WERI-Rb-1 (cell line): ENCODE data around the gene MYO18A.
A peak's percentile ranks its signal among the peaks of the same experiment; 100 is the strongest.

ENCODE experiments used
- DNase-seq: peaks from one replicate; pipeline ENCODE4 v3.0.0-alpha.2; 2020
- H3K27ac ChIP-seq: fragments of 250-450 bp; sonication (Bioruptor Pico); 2 replicates; pipeline ENCODE4 v1.5.1; 2020; ENCODE audit warnings: mild to moderate bottlenecking, moderate library complexity
- H3K27me3 ChIP-seq: fragments of 250-450 bp; sonication (Bioruptor Pico); 2 replicates; pipeline ENCODE4 v1.5.1; 2021; ENCODE audit warnings: mild to moderate bottlenecking, low read depth, moderate library complexity; ENCODE audit not compliant: insufficient read depth, severe bottlenecking
- H3K36me3 ChIP-seq: fragments of 250-450 bp; sonication (Bioruptor Pico); 2 replicates; pipeline ENCODE4 v1.5.1; 2020; ENCODE audit warnings: mild to moderate bottlenecking, moderate library complexity
- H3K4me3 ChIP-seq: 2 replicates; pipeline ENCODE4 v1.5.1; 2011; ENCODE audit warnings: low read depth, mild to moderate bottlenecking, control low read depth, low read length
- H3K9me3 ChIP-seq: fragments of 250-450 bp; sonication (Bioruptor Pico); 2 replicates; pipeline ENCODE4 v1.5.1; 2021; ENCODE audit warnings: mild to moderate bottlenecking, moderate library complexity; ENCODE audit not compliant: severe bottlenecking
- CTCF ChIP-seq: IDR thresholded peaks from 2 replicates; pipeline ENCODE4 v1.5.1; 2011; ENCODE audit warnings: low read depth, mild to moderate bottlenecking, control low read depth, inconsistent platforms, low read length

Gene MYO18A

GRCh38 chr17:29095439-29095838, 84.8 kb downstream of the MYO18A start:
- no peak for DNase-seq
- peaks cover 68% of the 10 kb centered on the region for H3K36me3 ChIP-seq

GRCh38 chr17:29094101-29094708, 86.0 kb downstream of the MYO18A start:
- no peak for TF ChIP-seq CTCF
- H3K27ac ChIP-seq: no peak overlapping the region
- no peaks in the 10 kb centered on the region for H3K9me3 ChIP-seq
- H3K27me3 ChIP-seq: no peaks in the 10 kb centered on the region
- peaks cover 78% of the 10 kb centered on the region for H3K36me3 ChIP-seq
- H3K4me3 ChIP-seq: no peak overlapping the region
- no peak for DNase-seq

More at GRCh38 chr17:29095439-29095838, 84.8 kb downstream of the MYO18A start:
- Histone ChIP-seq H3K4me3 (no peak overlapping the region), H3K27ac (no peak overlapping the region), H3K9me3 (no peaks in the 10 kb centered on the region), H3K27me3 (no peaks in the 10 kb centered on the region)
- no peak for TF ChIP-seq CTCF

GRCh38 chr17:29093090-29093871, 86.9 kb downstream of the MYO18A start:
- no peak for DNase-seq
- Histone ChIP-seq H3K27me3 (no peaks in the 10 kb centered on the region), H3K9me3 (no peaks in the 10 kb centered on the region), H3K36me3 (peaks cover 77% of the 10 kb centered on the region), H3K4me3 (no peak overlapping the region), H3K27ac (no peak overlapping the region)
- TF ChIP-seq CTCF: no peak

- peak; percentile 52 for DNase-seq
- Histone ChIP-seq H3K27ac (peak overlapping the region; percentile 59), H3K36me3 (peaks cover 70% of the 10 kb centered on the region), H3K9me3 (no peaks in the 10 kb centered on the region), H3K4me3 (no peak overlapping the region), H3K27me3 (no peaks in the 10 kb centered on the region)
- no peak for TF ChIP-seq CTCF
These were observed 88.5 kb downstream of the MYO18A start for GRCh38 chr17:29091606-29092289.

- H3K27ac ChIP-seq: peak overlapping the region; percentile 59
- peak; percentile 63 for TF ChIP-seq CTCF
- H3K36me3 ChIP-seq: peaks cover 70% of the 10 kb centered on the region
- H3K9me3 ChIP-seq: no peaks in the 10 kb centered on the region
- peak; percentile 62 for DNase-seq
- no peaks in the 10 kb centered on the region for H3K27me3 ChIP-seq
- H3K4me3 ChIP-seq: no peak overlapping the region
These were observed 89.2 kb downstream of the MYO18A start for GRCh38 chr17:29090750-29091605.
